GM21423 (cell line): ENCODE measurements around the gene KLC4.
"Not testable (repeated sequence)": the region's sequence is repeated elsewhere in the genome, so short reads cannot be mapped to it uniquely, and the experiment has no call there.

Experiments used
- ATAC-seq: cut with Tn5 transposase; IDR thresholded peaks from one replicate; pipeline ENCODE4 v1.9.1; 2021; ENCODE audit warnings: mild to moderate bottlenecking, moderate library complexity; ENCODE audit not compliant: unreplicated experiment

The KLC4 gene

DNA sequence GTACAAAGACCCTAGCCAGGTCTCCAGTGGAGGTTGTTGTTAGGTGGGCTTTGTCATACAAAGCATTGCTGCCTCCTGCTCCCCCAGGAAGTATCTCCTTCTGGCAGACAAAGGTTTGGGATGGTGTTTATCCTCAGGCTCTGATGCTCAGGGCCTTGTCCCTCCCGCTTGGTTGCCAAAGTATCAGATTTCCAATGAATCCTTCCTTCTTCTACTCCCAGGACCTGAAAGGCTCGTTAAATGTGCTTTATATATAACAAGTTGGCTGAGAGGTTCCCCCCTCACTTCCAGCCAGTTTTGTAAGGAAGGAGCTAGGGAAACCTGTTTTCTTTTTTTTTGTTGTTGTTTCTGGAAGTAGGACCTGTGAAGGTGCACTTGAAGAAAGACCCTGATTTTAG, 31.1 kb downstream of the KLC4 start:
- ATAC-seq, result no peak

DNA sequence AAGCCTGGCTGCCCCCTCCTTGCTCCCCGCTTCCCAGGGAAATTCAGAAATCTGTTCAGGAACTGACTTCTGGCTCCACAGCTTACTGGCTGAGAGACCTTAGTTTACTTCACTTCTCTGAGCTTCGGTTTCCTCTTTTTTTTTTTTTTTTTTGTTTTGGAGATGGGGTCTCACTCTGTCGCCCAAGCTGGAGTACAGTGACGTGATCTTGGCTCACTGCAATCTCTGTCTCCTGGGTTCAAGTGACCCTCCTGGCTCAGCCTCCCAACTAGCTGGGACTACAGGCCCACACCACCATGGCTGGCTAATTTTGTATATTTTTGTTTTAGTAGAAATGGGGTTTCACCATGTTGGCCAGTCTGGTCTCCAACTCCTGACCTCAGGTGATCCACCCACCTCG, 31.6 kb downstream of the KLC4 start:
- ATAC-seq, result no peak

GRCh38 chr6:43091436-43091991, 32.1 kb downstream of the KLC4 start:
- ATAC-seq, result no peak

DNA sequence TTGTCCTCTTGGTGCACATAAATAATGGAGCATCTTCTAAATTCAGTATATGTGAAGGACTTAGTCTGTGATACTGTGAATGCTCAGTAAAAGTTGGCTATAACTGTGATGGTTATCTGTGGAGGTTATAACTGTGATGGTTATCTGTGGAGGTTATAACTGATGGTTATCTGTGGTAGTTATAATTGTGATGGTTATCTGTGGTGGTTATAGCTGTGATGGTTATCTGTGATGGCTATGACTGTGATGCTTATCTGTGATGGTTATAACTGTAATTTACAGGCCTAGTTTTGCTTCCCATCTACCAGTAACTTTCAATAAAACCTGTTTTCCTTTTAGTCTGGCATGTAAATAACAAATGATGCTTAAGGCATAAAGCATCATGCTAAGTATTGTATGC, 33.2 kb downstream of the KLC4 start:
- no peak for ATAC-seq

DNA sequence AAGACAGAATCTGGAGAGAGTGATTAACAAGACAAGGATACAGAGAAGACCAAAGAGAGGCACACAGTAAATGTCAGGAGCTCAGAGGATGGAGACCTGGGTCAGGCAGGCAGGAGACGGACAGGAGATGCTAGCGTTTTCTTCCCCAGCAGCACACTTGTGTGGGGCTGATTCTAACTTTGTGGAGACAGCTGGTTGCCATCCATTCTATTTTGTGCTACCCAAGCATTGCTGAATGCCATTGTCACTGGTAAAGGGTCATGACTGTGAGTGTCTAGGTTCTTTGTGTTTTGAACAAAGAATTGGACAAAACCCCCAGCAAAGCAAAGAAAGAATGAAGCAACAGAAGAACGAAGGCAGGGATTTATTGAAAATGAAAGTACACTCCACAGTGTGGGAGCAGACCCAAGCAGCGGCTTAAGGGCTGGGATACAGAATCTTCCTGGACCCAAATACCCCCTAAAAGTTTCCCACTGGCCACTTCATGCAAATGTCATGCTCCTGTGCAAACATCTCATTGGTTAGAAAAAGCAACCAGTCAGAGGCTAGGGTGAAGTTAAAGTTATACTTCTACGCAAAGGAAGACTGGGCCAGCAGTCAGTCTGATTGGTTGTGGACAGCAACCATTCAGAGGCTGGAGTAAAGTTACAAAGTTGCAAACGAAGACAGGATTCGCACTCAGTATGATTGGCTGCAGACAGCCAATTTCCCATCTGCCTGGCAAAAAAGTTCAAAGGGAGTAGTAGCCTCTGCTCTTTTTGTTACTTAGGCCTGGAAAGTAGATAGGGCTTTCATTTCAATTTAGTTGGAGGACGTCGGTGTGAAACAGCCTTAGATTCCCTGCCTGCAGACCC, 34.2 kb downstream of the KLC4 start:
- no peak for ATAC-seq

DNA sequence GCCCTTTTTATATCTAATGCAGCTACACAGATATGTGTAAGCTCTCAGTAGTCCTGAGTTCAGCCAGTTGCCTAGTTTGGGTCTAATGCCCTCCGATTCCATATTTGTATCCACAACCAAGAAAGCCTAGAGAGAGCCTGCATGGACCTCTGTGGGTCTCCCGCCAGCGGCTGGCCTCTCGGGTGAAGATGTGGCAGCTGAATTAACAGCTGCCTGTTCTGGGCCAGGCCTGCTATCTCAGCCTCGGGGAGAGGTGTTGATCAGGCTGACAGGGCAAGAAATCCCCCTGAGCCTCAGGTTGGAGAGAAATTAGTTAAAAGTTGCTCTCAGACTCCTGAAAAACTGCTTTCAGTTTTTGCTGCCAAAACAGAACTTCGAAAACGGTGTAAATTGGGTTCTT, 36.5 kb downstream of the KLC4 start:
- ATAC-seq, result no peak

- no peak for ATAC-seq
These were observed 37.1 kb downstream of the KLC4 start for GRCh38 chr6:43096451-43097097.

- no peak for ATAC-seq
These were observed 37.7 kb downstream of the KLC4 start for GRCh38 chr6:43097098-43097489.

DNA sequence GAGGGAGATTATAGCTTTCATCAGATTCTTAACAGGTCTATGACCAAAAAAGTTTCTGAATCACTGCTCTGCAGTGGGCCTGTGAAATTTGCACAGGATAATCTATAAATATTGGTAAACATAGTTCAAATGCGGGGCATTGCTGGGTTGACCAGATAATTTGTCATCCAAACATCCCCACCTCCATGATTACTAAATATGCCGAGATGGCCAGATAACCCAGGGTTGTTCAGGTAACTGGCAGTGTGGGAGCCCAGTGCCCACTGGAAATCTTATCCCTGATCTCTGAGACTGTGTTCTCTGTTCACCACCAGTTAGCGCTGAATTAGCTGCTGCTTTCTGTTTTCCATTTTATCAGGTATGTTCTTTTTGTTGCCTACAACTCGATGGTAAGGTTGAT, 38.1 kb downstream of the KLC4 start:
- ATAC-seq, result no peak

GRCh38 chr6:43101497-43101896, 42.1 kb downstream of the KLC4 start:
- no peak for ATAC-seq

GRCh38 chr6:43103253-43103876, 43.9 kb downstream of the KLC4 start:
- no peak for ATAC-seq

DNA sequence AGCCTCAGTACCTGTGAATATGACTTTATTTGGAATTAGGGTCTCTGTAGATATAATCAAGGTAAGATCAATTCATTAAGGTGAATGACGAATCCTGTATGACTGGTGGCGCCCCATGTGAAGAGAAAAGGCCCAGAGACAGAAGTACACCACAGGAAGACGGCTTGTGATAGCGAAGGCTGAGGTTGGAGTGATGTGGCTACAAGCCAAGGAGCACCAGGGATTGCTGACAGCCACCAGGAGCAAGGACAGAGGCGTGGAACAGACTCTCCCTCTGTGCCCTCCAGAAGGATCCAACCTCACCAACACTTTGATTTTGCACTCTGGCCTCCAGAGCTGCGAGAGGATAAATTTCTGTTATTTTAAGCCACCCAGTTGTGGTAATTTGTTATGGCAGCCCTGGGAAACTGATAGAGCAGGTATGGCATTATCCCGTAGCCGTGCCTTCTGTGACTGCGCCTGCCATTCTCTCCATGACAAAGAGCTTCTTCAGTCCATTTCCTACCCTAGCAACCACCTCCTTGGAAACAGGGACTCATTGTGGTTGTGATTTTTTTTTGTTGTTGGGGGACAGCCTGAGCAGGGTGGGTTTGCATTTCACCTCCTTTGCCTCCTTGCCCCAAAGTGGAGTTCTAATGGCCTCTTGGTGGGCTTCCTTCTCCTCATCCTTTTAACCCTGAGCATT, 46.2 kb downstream of the KLC4 start:
- no peak for ATAC-seq

DNA sequence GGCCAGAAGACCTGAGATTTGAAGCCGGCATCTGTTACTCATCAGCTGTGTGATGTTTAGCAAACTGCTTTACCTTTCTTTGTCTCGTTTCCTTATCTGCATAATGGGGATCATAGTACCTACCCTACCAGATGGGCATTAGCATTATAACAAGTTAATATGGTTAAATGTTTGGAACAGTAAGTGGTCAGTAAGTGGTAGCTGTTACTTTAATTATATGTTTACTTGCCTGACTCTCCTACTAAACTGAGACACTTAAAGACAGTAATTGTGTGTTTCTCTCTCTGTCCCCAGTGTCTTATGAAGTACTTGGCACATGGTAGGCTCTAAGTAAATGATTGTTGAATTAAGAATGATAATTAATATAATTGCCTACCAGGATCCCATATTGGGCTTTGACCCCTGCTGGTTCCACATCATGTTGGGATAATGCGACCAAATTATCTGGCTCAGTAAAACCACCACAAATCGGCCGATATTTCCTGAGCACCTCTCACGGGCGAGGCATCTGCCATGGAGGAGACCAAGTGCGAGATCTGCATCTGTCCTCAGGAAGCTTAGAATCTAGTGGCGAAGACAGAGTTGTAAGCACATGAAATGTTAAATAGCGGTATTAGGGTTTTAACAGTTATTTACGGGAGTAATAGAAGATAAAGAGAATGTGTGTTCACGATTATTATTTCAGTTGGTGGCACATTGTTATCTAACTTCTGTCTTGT, 48.1 kb downstream of the KLC4 start:
- no peak for ATAC-seq

DNA sequence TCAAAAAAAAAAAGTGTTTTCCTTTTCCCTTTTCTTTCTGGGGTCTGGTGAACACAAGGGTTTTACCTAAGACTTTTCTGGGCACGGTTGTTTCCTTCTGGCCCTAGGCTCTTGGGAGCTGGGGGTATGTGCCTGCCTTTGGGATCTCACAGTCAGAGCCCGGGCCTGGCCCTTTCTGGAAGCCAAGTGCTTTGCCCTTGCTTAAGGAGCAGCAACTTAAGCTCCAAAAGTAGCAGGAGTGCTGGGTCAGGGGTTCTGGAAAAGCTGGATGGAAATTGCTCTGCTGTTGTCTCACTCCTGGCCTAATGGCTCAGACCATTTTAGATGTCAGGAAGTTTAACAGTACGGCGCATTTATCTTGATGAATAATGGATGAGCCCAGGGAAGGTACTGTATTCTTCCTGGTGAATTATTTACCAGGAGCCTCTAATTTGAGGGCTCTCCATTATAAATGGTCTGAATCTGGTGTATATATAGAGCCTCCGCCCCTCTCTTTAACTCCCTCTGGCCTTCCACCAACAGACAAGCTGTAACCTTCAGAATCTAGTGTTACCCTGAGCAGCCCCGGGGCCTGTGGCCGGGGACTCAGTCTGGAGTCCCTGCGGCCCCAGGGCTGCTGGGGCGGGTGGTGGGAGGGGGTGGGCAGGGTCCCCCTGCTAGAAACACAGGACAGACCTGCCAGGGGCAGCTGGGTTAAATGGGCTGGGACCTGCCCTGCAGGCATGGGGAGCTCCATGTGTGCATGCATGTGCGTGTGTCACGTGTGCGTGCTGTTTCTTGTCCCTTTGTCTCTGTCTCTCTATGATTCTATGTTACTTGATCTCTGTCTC, 54.2 kb downstream of the KLC4 start:
- no peak for ATAC-seq

DNA sequence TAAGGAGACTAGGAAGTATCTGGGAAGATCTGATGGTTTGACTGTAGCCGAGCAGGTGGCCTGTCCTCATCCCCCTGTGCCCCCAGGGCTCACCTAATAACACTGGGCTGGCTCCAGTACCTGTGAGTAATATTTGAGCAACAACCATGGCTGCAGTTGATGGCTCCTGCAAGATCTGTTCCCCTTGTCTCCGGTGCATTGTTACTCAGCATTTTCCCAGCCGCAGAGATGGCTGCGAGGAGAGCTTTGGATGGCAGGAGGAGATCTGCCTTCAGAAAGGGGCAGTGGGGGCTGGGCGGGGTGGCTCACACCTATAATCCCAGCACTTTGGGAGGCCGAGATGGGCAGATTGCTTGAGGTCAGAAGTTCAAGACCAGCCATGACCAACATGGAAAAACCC, 55.9 kb downstream of the KLC4 start:
- no peak for ATAC-seq

- ATAC-seq, result not testable (repeated sequence)
These were observed 58.0 kb downstream of the KLC4 start for GRCh38 chr6:43117466-43117865.

DNA sequence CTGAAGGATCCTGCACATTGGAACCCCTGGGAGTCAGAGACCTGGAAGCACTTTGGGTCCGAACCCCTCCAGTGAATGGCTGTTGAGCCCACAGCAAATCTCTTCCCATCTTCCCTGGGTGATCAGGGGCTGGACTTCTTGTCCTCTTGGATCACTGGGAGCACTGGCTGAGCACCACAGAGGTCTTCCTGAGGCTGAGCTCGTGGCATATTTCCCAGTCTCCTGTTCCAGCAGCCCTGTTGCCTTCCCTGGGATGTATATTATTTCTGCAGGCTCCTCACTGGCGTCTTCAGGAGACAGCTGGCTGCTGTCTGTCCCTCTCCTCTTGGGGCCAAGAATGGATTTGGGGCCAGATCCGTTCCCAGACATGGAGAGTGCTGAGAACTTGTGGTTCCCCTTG, 60.1 kb downstream of the KLC4 start:
- ATAC-seq, result no peak

DNA sequence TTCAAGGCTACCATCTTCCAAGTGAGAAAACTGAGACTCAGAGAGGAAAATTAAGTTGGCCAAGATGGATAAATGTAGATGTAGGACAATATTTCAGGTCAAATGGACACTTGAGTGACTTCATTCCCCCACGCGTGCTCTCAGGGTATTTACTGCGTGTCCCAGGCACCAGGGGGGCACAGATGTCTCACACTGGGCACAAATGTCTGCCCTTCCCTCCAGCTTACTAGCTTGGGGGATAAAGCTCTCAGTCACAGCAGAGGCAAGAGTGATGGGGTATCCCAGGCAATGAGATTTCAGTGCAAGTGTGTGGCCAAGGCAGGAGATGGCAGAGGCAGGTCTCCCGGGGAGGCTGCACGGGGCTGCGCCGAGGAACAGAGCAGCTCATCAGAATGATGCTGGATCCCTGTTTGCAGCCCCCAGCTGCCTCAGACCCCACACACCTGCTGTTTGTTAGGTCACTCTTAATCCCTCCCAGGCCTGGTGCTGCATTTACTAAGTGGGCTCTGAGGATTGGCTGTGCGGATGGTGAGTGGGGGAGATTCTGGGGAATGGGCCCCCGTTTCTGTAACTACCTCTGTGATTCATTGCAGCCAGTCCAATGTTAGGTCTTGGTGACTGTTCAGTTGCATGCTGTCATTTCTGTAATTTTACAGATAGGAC, 60.8 kb downstream of the KLC4 start:
- no peak for ATAC-seq
